Kasumi-1 (cell line): ENCODE results near the gene PAXX.

ENCODE experiments used
- DNase-seq, 2 experiments: peaks; one replicate each; lab custom pipeline; 2025; lab: John Stamatoyannopoulos, UW

Gene PAXX

GRCh38 chr9:136968333-136969127 is 23.7 kb upstream of the PAXX start:
- DNase-seq: no peak

GRCh38 chr9:136969150-136969549 is 23.1 kb upstream of the PAXX start:
- DNase-seq: no peak

GRCh38 chr9:136969774-136970173 is 22.4 kb upstream of the PAXX start:
- no peak for DNase-seq

- no peak for DNase-seq
Measured at GRCh38 chr9:136970361-136970760, 21.9 kb upstream of the PAXX start.

GRCh38 chr9:136971746-136972145 is 20.5 kb upstream of the PAXX start:
- DNase-seq: no peak

GRCh38 chr9:136972335-136972734 is 19.9 kb upstream of the PAXX start:
- DNase-seq: no peak

GRCh38 chr9:136972743-136973142 is 19.5 kb upstream of the PAXX start:
- no peak for DNase-seq

GRCh38 chr9:136973618-136974617 is 18.3 kb upstream of the PAXX start:
- DNase-seq: no peak

GRCh38 chr9:136974817-136975535 is 17.2 kb upstream of the PAXX start:
- DNase-seq: no peak

- no peak for DNase-seq
Measured at GRCh38 chr9:136975644-136976043, 16.6 kb upstream of the PAXX start.

- no peak for DNase-seq
Measured at GRCh38 chr9:136977223-136977622, 15.0 kb upstream of the PAXX start, which contains the start of gene PTGDS. TSS of gene PTGDS (plus strand) at chr9:136977504. CDS start at chr9:136977579, 75 bp downstream.

GRCh38 chr9:136977649-136978072 is 14.6 kb upstream of the PAXX start:
- no peak for DNase-seq

- no peak for DNase-seq
Measured at GRCh38 chr9:136978073-136978864, 14.0 kb upstream of the PAXX start.

GRCh38 chr9:136978865-136979544 is 13.2 kb upstream of the PAXX start:
- no peak for DNase-seq

- no peak for DNase-seq
Measured at GRCh38 chr9:136979769-136980587, 12.2 kb upstream of the PAXX start.

GRCh38 chr9:136980669-136981478 is 11.3 kb upstream of the PAXX start:
- no peak for DNase-seq

GRCh38 chr9:136981588-136982231 is 10.5 kb upstream of the PAXX start:
- no peak for DNase-seq
